H9 (cell line): Measurements from ENCODE around the gene ZFP91. TPM values are rescaled to one million over a fixed set of nuclear protein-coding genes. Genes with fewer than 3 reads are reported as not detected.

Experiments used
- DNase-seq: peaks from one replicate; pipeline ENCODE4 v3.0.0-alpha.2; 2017
- H2AFZ ChIP-seq: one replicate; pipeline ENCODE4 v1.6.1; 2013; ENCODE audit warnings: mild to moderate bottlenecking, low read length, control low read depth, moderate library complexity
- H2AK5ac ChIP-seq: 2 replicates; pipeline ENCODE4 v1.6.1; 2013; ENCODE audit warnings: low read length, control low read depth, mixed read lengths; ENCODE audit not compliant: insufficient read length
- H2BK120ac ChIP-seq: one replicate; pipeline ENCODE4 v1.6.1; 2013; ENCODE audit warnings: low read depth, mild to moderate bottlenecking, low read length, control low read depth, inconsistent platforms; ENCODE audit not compliant: poor library complexity, severe bottlenecking
- H2BK12ac ChIP-seq: 2 replicates; pipeline ENCODE4 v1.6.1; 2013; ENCODE audit warnings: low read length, control low read depth, mixed read lengths, low read depth; ENCODE audit not compliant: insufficient read length
- H2BK15ac ChIP-seq: 2 replicates; pipeline ENCODE4 v1.6.1; 2013; ENCODE audit warnings: low read depth, low read length, control low read depth
- H2BK20ac ChIP-seq: one replicate; pipeline ENCODE4 v1.6.1; 2013; ENCODE audit warnings: low read depth, mild to moderate bottlenecking, low read length, control low read depth, inconsistent platforms; ENCODE audit not compliant: poor library complexity, severe bottlenecking
- H2BK5ac ChIP-seq: 2 replicates; pipeline ENCODE4 v1.6.1; 2013; ENCODE audit warnings: low read length, control low read depth, mixed read lengths; ENCODE audit not compliant: insufficient read length
- H3K14ac ChIP-seq: 2 replicates; pipeline ENCODE4 v1.6.1; 2013; ENCODE audit warnings: low read length, control low read depth; ENCODE audit not compliant: insufficient read depth
- H3K18ac ChIP-seq: 2 replicates; pipeline ENCODE4 v1.6.1; 2013; ENCODE audit warnings: low read depth, mild to moderate bottlenecking, mixed read lengths, low read length, control low read depth; ENCODE audit not compliant: insufficient read length
- H3K23ac ChIP-seq: 2 replicates; pipeline ENCODE4 v1.6.1; 2013; ENCODE audit warnings: low read length, control low read depth, mixed read lengths, low read depth; ENCODE audit not compliant: insufficient read length
- H3K23me2 ChIP-seq: 2 replicates; pipeline ENCODE4 v1.6.1; 2013; ENCODE audit warnings: low read depth, mild to moderate bottlenecking, mixed read lengths, low read length, control low read depth; ENCODE audit not compliant: insufficient read length, poor library complexity, severe bottlenecking
- H3K27ac ChIP-seq: 2 replicates; pipeline ENCODE4 v1.5.1; 2013; ENCODE audit warnings: low read length, control low read depth, mixed read lengths, low read depth; ENCODE audit not compliant: insufficient read length
- H3K27me3 ChIP-seq: 2 replicates; pipeline ENCODE4 v1.6.1; 2013; ENCODE audit warnings: low read length, control low read depth, inconsistent platforms; ENCODE audit not compliant: insufficient read depth
- H3K4ac ChIP-seq: 2 replicates; pipeline ENCODE4 v1.6.1; 2013; ENCODE audit warnings: low read depth, mild to moderate bottlenecking, control low read depth, inconsistent platforms, low read length, moderate library complexity
- H3K4me1 ChIP-seq: 2 replicates; pipeline ENCODE4 v1.6.1; 2013; ENCODE audit warnings: low read length, control low read depth, inconsistent platforms; ENCODE audit not compliant: insufficient read depth
- H3K4me2 ChIP-seq: 2 replicates; pipeline ENCODE4 v1.6.1; 2013; ENCODE audit warnings: low read length, control low read depth, mixed read lengths; ENCODE audit not compliant: insufficient read length, insufficient read depth
- H3K56ac ChIP-seq: 2 replicates; pipeline ENCODE4 v1.6.1; 2013; ENCODE audit warnings: low read depth, mild to moderate bottlenecking, mixed read lengths, low read length, control low read depth; ENCODE audit not compliant: insufficient read length
- H3K79me1 ChIP-seq: 2 replicates; pipeline ENCODE4 v1.6.1; 2013; ENCODE audit warnings: low read depth, mild to moderate bottlenecking, moderate library complexity, low read length, control low read depth, inconsistent platforms; ENCODE audit not compliant: insufficient read depth, poor library complexity, severe bottlenecking
- H3K79me2 ChIP-seq: 2 replicates; pipeline ENCODE4 v1.6.1; 2013; ENCODE audit warnings: low read length, control low read depth, inconsistent platforms; ENCODE audit not compliant: insufficient read depth
- H3K9ac ChIP-seq: 2 replicates; pipeline ENCODE4 v1.6.1; 2013; ENCODE audit warnings: low read length, control low read depth, mixed read lengths; ENCODE audit not compliant: insufficient read length; ENCODE audit errors: extremely low read depth
- H3K9me3 ChIP-seq: one replicate; pipeline ENCODE4 v1.6.1; 2013; ENCODE audit warnings: low read depth, low read length, inconsistent platforms; ENCODE audit not compliant: control insufficient read depth
- H3T11ph ChIP-seq: one replicate; pipeline ENCODE4 v1.6.1; 2013; ENCODE audit warnings: mild to moderate bottlenecking, low read length, control low read depth, inconsistent platforms
- H4K20me1 ChIP-seq: one replicate; pipeline ENCODE4 v1.6.1; 2013; ENCODE audit not compliant: control insufficient read depth, insufficient read length, insufficient read depth
- H4K5ac ChIP-seq: 2 replicates; pipeline ENCODE4 v1.6.1; 2013; ENCODE audit warnings: low read depth, mild to moderate bottlenecking, mixed read lengths, low read length, control low read depth; ENCODE audit not compliant: insufficient read length
- H4K8ac ChIP-seq: replicated peaks from 2 replicates; pipeline ENCODE4 v1.6.1; 2013; ENCODE audit warnings: low read length, control low read depth, mixed read lengths, low read depth; ENCODE audit not compliant: insufficient read length
- H4K91ac ChIP-seq: 2 replicates; pipeline ENCODE4 v1.6.1; 2013; ENCODE audit warnings: low read depth, mild to moderate bottlenecking, moderate library complexity, mixed read lengths, low read length, control low read depth; ENCODE audit not compliant: insufficient read length
- H3K27ac Mint-ChIP-seq, 3 experiments: 2 replicates in 2 of 3; 3 replicates in 1 of 3; pipeline ENCODE4 v1.8.0; 2020 to 2021; ENCODE audit warnings: mixed read lengths in 3 of 3, mild to moderate bottlenecking in 1 of 3, moderate library complexity in 1 of 3
- H3K27me3 Mint-ChIP-seq: 2 replicates; pipeline ENCODE4 v1.8.0; 2021; ENCODE audit warnings: low read depth, mild to moderate bottlenecking, moderate library complexity, mixed read lengths
- H3K36me3 Mint-ChIP-seq, 3 experiments: 2 replicates in 2 of 3; 3 replicates in 1 of 3; pipeline ENCODE4 v1.8.0; 2020 to 2021; ENCODE audit warnings: low read depth in 3 of 3, mixed read lengths in 3 of 3; ENCODE audit not compliant: insufficient read depth in 1 of 3
- H3K4me1 Mint-ChIP-seq, 2 experiments: 2 replicates each; pipeline ENCODE4 v1.8.0; 2020; ENCODE audit warnings: mixed read lengths in 2 of 2
- H3K4me3 Mint-ChIP-seq, 2 experiments: 2 replicates in 1 of 2; 3 replicates in 1 of 2; pipeline ENCODE4 v1.8.0; 2020 to 2021; ENCODE audit warnings: mild to moderate bottlenecking in 2 of 2, mixed read lengths in 2 of 2, moderate library complexity in 1 of 2
- H3K9me3 Mint-ChIP-seq, 2 experiments: 2 replicates in 1 of 2; 3 replicates in 1 of 2; pipeline ENCODE4 v1.8.0; 2020; ENCODE audit warnings: mild to moderate bottlenecking in 2 of 2, mixed read lengths in 2 of 2, moderate library complexity in 1 of 2
- WGBS: extraction: QIAGEN DNeasy Blood & Tissue Kit; methylation state at CpG from one replicate; pipeline ENCODE4 v1.1.7; 2013; ENCODE audit warnings: missing lambda C conversion rate, low lambda C conversion rate, mixed read lengths; ENCODE audit not compliant: insufficient read length; ENCODE audit errors: extremely low coverage; 5-methylcytosine and 5-hydroxymethylcytosine counted together
- total RNA-seq: library from RNA; stranded (reverse); gene quantifications from 2 replicates; pipeline ENCODE4 v1.2.1, GENCODE V29; 2021
- TF ChIP-seq, protein P1 (sequence below): fragments of 200-600 bp; sonication (generic); conservative IDR thresholded peaks from 3 replicates; pipeline ENCODE4 v1.8.0; 2021; ENCODE audit warnings: antibody characterized with exemption, mild to moderate bottlenecking

Gene ZFP91
- total RNA-seq, 1 experiment from 2014 or later, result 32.9 TPM

DNA sequence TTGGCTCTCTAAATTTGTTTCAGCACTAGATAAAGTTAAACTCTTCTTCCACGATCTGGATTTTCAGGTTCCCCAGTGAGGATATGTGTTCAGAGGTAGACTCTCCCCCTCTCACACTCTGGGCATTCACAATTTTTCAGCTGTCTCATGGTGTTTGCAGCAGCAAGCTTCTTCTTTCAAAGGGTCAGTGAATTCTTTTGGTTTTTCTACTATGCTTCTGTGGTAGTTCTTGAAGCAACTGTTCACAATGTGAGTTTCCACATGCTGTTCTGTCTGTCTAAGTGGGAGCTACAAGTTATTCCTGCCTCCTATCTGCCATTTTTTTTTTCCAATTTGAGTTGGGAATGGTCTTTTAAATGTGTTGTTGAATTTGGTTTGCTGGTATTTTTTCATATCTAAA, 69.0 kb downstream of the ZFP91 start:
- H3K4me1 Mint-ChIP-seq, result peaks cover 17 to 19% of the 10 kb centered on the region in 2 experiments
- no CpG with 5 or more reads among the region's 1 CpG for WGBS
- peaks cover 7 to 10% (median 8%) of the 10 kb centered on the region in 3 experiments; a peak in 5 of 7 replicates for H3K36me3 Mint-ChIP-seq

More for the DNA sequence above, 69.0 kb downstream of the ZFP91 start:
- no peak overlapping the region for H2AFZ ChIP-seq
- H3K56ac ChIP-seq, result no peak overlapping the region
- no peaks in the 10 kb centered on the region for H3K79me2 ChIP-seq
- no peak overlapping the region for H3K27ac Mint-ChIP-seq
- H3K9me3 Mint-ChIP-seq, result peaks cover 32 to 38% of the 10 kb centered on the region in 2 experiments
- H3K27me3 Mint-ChIP-seq, result peaks cover 2% of the 10 kb centered on the region
- no peak overlapping the region for H2AK5ac ChIP-seq
- no peak overlapping the region for H3K14ac ChIP-seq
- H4K20me1 ChIP-seq, result no peaks in the 10 kb centered on the region
- H3K9ac ChIP-seq, result no peak overlapping the region
- H4K91ac ChIP-seq, result no peak overlapping the region
- H2BK12ac ChIP-seq, result no peak overlapping the region
- no peak for DNase-seq
- H3K4me3 Mint-ChIP-seq, result no peak overlapping the region
- no peak overlapping the region for H3K4me2 ChIP-seq
- no peak overlapping the region for H2BK5ac ChIP-seq
- no peak overlapping the region for H3T11ph ChIP-seq
- H2BK120ac ChIP-seq, result no peak overlapping the region
- no peaks in the 10 kb centered on the region for H3K4me1 ChIP-seq
- no peak overlapping the region for H3K4ac ChIP-seq
- H3K27ac ChIP-seq, result no peak overlapping the region
- no peak overlapping the region for H4K8ac ChIP-seq
- no peaks in the 10 kb centered on the region for H3K27me3 ChIP-seq
- no peak overlapping the region for H4K5ac ChIP-seq
- H3K23ac ChIP-seq, result no peak overlapping the region
- peaks cover 22% of the 10 kb centered on the region for H3K9me3 ChIP-seq
- TF ChIP-seq, protein P1, sequence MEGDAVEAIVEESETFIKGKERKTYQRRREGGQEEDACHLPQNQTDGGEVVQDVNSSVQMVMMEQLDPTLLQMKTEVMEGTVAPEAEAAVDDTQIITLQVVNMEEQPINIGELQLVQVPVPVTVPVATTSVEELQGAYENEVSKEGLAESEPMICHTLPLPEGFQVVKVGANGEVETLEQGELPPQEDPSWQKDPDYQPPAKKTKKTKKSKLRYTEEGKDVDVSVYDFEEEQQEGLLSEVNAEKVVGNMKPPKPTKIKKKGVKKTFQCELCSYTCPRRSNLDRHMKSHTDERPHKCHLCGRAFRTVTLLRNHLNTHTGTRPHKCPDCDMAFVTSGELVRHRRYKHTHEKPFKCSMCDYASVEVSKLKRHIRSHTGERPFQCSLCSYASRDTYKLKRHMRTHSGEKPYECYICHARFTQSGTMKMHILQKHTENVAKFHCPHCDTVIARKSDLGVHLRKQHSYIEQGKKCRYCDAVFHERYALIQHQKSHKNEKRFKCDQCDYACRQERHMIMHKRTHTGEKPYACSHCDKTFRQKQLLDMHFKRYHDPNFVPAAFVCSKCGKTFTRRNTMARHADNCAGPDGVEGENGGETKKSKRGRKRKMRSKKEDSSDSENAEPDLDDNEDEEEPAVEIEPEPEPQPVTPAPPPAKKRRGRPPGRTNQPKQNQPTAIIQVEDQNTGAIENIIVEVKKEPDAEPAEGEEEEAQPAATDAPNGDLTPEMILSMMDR, result no peak
- H3K23me2 ChIP-seq, result no peaks in the 10 kb centered on the region
- no peak overlapping the region for H2BK15ac ChIP-seq
- no peaks in the 10 kb centered on the region for H3K79me1 ChIP-seq
- H2BK20ac ChIP-seq, result no peak overlapping the region
- no peak overlapping the region for H3K18ac ChIP-seq
